ENCODE results near the gene RANGRF. TPM values are rescaled to one million over a fixed set of nuclear protein-coding genes. Genes with fewer than 3 reads are reported as not detected.
A peak's percentile ranks its signal among the peaks of the same experiment; 100 is the strongest.

The RANGRF gene
- total RNA-seq, 1 experiment from 2014 or later: 10.7 TPM

DNA sequence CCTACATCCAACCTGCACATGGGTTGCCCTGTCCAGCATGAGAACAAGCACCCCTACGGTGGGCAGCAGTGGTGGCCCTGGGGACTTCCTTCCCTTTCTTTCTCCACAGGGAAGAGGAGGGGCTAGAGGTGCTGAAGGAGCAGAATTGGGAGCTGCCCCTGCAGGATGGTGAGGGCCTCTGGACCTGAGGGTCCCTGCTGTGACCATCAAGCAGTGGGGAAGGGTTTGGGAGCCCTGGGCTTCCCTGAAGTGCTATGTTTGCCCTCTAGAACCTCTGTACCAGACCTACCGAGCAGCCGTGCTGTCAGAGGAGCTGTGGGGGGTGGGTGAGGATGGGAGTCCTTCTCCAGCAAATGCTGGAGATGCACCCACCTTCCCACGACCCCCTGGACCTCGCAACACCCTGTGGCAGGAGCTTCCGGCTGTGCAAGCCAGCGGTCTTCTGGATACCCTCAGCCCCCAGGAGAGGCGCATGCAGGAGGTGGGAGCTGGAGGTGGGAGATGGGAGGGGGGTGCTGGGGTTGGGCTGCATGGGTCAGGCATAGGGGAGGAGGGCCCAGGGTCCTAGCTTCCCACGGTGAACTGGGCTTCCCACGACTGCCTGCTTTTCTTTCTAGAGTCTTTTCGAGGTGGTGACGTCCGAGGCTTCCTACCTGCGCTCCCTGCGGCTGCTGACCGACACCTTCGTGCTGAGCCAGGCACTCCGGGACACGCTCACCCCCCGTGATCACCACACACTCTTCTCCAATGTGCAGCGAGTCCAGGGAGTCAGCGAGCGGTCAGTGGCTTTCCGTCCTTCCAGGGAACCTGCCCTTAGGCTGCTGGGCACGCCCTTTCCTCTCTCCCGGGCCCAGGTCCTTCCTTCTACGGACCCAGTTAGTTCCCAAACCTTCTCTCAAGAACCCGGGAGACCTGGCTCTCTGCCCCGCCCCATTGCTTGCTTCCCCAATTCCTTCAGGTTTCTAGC, 26.6 kb downstream of the RANGRF start:
- no peak for DNase-seq (ENCODE audit: low read depth)

DNA sequence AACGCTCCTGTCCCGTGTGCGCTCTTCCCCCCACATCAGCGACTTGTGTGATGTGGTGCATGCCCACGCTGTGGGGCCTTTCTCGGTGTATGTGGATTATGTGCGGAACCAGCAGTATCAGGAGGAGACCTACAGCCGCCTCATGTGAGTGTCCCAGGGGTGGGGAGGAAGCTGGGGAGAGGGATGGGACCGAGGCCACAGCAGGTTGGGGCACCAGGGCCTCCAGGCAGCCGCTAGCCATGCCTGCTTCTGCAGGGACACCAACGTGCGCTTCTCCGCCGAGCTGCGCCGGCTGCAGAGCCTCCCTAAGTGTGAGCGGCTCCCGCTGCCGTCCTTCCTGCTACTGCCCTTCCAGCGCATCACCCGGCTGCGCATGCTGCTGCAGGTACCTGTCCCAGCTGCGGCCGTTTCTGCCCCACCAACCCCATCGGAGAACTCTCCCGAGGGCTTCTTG, 27.3 kb downstream of the RANGRF start:
- no peak for DNase-seq (ENCODE audit: low read depth)

DNA sequence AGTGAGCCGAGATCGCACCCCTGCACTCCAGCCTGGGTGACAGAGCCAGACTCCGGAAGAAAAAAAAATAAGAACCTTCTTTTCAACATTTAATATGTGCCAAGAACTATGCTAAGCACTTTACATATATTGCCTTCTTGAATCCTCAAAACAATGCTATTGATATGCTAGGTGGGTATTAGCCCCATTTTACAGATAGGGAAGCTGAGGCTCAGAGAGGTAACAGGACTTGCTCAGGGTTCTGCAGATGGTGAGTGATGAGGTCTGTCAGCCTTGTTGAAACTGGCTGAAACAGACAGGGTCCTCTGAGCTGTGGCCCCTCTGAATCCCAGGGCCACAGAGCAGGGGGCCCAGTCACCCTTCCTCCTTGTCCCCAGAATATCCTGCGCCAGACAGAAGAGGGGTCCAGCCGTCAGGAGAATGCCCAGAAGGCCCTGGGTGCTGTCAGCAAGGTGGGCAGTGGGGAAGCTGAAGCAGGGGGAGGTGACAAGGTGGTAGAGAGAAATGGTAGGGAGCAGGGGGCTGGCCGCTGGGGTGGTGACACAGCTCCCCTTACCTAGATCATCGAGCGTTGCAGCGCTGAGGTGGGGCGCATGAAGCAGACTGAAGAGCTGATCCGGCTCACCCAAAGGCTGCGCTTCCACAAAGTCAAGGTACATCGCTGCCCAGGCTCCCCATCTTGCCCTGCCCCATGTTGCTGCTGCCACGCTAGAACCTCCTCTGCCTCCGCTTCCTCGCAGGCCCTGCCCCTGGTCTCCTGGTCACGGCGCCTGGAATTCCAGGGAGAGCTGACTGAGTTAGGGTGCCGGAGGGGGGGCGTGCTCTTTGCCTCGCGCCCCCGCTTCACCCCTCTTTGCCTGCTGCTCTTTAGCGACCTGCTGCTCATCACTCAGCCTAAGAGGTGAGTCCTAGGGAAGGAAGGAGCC, 29.8 kb downstream of the RANGRF start:
- DNase-seq (ENCODE audit: low read depth): no peak

DNA sequence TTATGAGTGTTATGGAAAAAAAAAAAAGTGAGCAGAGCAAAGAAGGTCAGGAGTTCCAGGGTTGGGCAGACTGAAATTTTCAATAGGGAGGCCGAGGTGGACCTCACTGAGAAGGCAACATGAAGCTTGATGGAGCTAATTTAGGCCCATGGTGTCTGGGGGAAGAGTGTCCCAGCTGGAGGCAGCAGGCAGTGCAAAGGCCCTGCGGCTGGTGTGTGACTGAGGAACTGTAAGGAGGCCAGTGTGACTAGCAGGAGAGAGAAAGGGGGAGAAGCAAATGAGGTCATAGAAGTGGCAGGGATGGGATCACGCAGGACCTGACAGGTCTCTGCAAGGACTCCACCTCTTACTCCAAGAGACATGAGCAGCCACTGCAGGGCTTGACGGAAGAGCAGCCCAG, 31.8 kb downstream of the RANGRF start:
- no peak for DNase-seq (ENCODE audit: low read depth)

DNA sequence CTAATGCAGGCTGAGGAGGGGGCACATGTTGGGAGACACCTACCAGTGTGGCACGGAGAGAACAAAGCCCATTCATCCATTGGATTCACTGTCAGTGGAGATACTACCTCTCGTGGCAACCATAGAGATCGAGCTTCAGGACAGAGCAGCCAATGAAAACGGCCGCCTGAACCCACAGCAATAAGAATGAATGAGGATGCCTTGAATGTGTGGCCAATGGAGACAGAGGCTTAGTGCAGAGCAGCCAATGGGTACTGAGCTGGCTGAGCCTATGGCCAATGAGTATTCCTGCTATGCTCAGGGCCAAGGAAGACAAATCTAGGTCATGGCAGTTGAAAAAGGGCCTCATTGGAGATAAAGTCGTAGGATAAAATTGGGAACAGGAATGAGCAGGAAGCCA, 32.5 kb downstream of the RANGRF start:
- DNase-seq (ENCODE audit: low read depth): peak; percentile 32

DNA sequence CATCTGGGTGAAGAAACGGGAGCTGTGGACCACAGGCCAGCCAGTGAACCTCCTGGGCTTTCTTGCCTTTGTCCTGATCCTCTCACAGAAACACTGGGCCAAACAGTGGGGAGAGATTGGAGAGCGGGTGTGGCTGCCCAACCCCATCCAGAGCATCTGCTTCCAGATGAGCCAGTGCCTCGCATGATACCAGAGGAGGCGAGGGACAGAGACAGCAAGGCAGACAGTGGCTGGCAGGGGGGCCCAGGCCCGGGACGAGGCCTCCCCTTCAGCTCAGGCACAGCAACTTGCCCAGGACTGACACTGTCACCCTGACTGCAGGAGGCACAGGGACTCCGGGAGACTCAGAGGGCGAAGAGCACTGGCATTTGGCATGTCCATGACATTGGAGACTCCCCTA, 33.6 kb downstream of the RANGRF start:
- DNase-seq (ENCODE audit: low read depth): no peak

DNA sequence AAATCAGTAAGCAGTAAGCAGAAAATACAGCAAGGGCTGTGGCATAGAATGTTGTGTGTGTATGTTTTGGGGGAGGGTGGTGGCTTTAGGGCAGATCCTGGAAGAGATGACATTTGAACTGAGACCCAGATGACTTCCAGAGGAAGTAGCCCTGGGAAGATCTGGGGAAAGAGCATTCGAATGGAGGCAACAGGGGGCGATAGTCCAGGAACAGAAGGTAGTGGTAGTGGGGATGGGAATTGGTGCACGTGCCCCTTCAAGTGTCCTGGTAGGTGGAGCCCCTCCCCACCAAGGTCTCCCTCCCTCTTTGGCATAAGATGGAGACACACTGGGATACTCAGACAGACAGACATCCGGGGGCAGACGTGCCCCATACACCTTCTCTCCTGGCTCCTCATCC, 35.7 kb downstream of the RANGRF start:
- DNase-seq (ENCODE audit: low read depth): no peak

DNA sequence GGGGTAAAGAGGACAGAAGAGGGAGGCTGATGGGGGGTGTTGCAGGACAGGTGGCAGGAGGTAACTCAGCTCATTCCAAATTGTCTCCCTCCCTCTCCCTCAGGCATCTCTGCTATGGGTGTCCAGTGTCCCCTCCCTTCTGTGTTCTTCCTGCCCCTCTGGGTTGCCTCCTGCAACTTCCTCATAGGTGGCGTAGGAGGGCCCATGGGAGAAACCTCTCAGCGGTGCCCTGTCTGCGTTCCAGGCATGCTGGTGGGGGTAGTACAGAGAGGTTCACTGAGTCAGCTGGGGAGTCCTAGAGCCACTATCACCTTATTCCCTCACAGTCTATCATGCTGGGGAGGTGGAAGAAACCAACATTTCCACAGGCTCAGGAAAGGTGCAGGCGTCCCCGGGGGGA, 36.5 kb downstream of the RANGRF start:
- no peak for DNase-seq (ENCODE audit: low read depth)

DNA sequence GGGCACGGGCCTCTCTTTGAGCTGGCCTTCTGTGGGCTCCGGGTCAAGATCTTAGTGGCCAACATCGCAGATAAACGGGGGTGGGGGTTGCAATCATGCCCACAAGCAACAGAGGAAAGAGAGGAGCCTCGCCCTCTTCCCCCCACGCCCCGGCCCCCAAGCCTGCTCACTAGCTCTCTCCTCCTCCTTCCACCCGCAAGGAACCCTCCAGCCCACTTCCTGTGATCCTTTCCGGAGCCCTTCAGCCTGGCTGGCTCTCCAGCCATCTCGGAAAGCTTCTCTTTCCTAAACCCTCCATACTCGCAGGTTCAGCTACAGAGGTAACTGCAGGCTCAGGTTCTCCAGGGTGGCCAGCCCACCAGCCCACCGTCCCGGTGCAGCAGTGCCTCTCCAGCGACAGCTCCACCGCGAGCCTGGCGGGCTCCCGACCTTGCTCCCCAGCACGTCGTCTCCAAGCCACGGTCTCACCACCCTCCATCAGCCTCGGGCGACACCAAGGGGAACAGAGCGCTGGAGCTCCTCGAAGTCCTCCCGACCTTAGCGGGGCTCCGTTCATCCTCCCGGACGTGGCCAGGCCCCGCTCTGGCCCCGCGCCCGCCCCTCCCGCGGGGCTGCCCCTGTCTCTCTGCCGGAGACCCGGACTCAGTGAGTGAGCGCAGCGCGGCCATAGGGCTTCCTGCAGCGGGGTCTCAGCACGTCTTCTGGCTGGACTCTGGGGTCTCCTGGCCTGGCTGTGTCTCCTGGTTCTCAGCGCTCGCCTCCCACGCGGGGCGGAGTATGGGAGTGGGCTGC, 38.2 kb downstream of the RANGRF start:
- DNase-seq (ENCODE audit: low read depth): peak; percentile 31

DNA sequence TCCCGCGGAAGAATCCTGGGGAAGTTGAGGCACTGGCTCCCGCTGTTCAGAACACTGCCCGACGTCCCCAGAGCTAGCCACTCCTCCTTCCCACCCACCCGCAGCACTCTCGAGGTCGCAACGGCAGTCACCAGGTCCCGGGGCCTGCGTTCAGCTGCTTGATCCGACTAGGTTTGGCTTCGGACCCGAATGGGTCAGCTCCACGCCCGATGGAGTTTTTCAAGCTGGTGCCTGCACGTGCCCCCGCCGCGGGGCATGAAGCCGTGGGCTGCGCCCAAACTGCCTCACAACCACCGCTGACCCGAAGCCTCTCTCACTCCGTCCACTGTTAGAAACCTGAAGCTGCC, 38.8 kb downstream of the RANGRF start:
- no peak for DNase-seq (ENCODE audit: low read depth)

DNA sequence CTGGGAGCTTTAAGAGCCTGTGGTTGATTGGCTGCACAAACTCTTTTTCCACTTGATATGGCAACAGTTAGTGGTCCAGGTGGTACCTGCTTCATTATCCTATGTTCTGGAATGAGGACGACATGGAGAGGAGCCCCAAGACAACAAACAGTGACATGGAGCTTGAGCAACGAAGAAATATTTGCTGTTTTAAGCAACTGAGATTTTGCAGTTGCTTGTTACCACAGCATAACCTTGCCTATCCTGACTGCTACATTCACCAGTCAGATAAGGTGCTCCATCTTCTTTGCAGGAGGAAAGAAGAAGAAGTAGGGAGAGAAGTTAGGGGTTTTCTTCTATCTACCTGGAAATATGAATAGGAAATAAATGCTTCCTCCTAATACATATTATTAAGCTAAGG, 43.7 kb downstream of the RANGRF start:
- DNase-seq (ENCODE audit: low read depth): no peak

DNA sequence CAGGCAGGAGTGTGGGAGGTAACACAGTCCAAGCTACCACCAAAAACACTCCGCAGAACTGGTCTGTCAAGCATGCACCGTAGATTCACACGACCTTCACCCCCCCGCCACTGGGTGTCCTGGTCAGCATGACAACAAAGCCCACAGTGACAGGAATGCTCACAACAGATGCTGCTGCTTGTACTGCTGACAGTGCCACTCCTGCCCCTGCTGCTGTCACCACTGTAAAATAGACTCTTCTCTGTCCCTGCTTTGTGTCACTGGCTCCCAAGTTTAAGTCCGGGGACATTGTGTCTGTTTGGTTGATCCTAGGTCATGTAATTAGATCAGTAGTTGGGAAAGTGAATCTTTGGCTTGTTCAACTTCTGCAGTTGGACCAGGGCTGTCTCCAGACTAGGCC, 44.2 kb downstream of the RANGRF start:
- DNase-seq (ENCODE audit: low read depth): no peak

DNA sequence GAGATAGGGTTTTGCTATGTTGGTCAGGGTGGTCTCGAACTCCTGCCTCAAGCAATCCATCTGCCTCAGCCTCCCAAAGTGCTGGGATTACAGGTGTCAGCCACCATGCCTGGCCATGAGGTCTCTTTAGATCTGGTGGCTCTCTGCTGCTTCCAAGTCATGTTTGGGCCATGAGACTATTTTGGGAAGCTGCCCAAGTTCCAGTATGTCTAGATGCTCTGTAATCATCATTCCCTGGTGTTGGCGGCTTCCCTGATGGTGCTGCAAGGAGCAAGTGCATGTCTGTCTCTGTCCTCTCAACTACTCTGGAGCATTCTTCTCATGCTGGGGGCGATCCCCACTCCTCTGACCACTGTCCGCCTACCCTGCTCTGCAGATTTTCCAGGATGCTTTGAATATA, 44.8 kb downstream of the RANGRF start:
- no peak for DNase-seq (ENCODE audit: low read depth)

DNA sequence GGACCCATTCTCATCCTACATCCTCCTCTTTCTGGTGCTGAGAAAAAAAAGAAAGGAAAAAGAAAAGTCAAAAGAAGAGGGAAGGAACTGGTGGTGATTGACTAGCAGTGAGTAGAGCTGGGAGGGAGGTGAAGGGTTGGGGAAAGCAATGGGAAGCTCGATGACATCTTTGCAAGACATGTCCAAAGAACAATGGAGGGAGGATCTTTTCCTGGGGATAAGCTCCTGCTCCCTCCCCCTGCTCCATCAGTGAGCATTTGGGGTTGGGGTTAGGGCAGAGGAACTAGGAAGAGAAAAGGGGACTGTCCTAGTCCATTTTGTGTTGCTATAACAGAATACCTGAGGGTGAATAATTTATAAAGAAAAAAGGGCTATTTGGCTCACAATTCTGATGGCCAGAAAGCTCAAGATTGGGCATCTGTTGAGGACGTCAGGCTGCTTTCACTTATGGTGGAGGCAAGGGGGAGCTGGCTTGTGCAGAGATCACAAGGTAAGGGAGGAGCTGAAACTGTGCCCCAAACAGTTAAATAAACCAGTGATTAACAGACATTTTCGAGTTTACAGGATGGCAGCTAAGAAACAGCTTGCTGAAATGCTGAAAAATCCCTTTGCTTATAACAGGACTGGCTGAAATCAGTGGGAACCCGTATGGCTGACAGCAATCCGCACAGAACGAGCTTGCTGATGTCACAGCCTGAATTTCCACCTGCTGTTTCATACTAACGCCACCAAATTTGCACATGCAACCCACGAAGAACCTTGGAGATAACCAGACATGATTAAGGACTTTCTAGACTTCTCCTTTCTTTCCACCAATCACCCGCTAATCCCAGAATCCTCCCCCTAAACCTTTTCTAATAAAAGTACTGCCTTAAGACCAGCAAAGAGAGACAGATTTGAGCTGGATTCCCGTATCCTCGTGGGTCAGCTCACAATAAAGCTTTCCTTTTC, 49.6 kb downstream of the RANGRF start:
- DNase-seq (ENCODE audit: low read depth): no peak

DNA sequence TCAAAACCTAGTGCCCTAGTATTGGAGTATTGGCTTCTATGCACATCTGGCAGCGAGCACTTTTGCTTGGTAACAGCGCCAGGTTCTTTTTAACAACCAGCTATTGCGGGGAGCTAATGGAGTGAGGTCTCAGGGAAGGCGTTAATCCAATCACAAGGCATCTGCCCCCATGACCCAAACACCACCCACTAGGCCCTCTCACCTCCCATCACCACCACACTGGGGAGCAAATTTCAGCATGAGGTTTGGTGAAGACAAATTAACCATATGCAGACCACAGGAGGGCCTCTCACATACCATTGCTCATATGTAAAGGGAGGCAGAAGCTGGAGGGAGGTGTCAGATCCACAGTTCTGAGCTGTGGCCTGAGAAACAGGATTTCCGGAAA, 50.3 kb downstream of the RANGRF start:
- DNase-seq (ENCODE audit: low read depth): no peak

DNA sequence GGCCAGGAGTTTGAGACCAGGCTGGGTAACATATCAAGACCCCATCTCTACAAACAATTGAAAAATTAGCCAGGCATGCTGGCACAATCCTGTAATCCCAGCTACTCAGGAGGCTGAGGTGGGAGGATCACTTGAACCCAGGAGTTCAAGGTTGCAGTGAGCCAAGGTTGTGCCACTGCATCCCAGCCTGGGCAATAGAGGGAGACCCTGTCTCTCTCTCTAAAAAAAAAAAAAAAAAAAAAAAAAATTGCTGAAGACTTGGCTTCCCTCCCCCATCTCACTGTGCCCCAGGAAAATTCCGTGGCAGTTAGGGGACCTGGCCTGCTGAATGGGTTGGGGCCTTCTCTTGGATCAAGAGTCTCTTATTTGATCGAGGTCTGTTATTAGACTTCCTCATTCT, 51.1 kb downstream of the RANGRF start, which contains the start of gene ODF4:
ODF4 (plus strand) TSS at position 301 of the 400 bp plus-strand sequence. CDS start 212 bp downstream, outside the sequence.
- no peak for DNase-seq (ENCODE audit: low read depth)
